Hepatocyte (in vitro differentiated cells): Measurements from ENCODE around the gene CMIP. TPM values are rescaled to one million over a fixed set of nuclear protein-coding genes. Genes with fewer than 3 reads are reported as not detected.

Source experiments
- DNase-seq: peaks from one replicate; pipeline ENCODE4 v3.0.0-alpha.2; 2016; ENCODE audit warnings: low spot score
- H2AFZ ChIP-seq: fragments of 200-600 bp; sonication (generic); 2 replicates; pipeline ENCODE4 v1.6.0; 2016; ENCODE audit warnings: antibody characterized with exemption, mild to moderate bottlenecking
- H3K27ac ChIP-seq: fragments of 200-600 bp; sonication (generic); 2 replicates; pipeline ENCODE4 v1.5.1; 2016; ENCODE audit warnings: mild to moderate bottlenecking
- H3K27me3 ChIP-seq: fragments of 200-600 bp; sonication (generic); 2 replicates; pipeline ENCODE4 v1.6.1; 2016
- H3K36me3 ChIP-seq: fragments of 200-600 bp; sonication (generic); replicated peaks from 2 replicates; pipeline ENCODE4 v1.5.1; 2016; ENCODE audit warnings: low read depth; ENCODE audit not compliant: insufficient read depth
- H3K4me1 ChIP-seq: fragments of 200-600 bp; sonication (generic); 2 replicates; pipeline ENCODE4 v1.5.1; 2016; ENCODE audit warnings: mild to moderate bottlenecking, moderate library complexity; ENCODE audit not compliant: insufficient read depth
- H3K4me2 ChIP-seq: fragments of 200-600 bp; sonication (generic); 2 replicates; pipeline ENCODE4 v1.6.0; 2016
- H3K4me3 ChIP-seq: fragments of 200-600 bp; sonication (generic); 2 replicates; pipeline ENCODE4 v1.5.1; 2016; ENCODE audit warnings: mild to moderate bottlenecking
- H3K79me2 ChIP-seq: fragments of 200-600 bp; sonication (generic); 2 replicates; pipeline ENCODE4 v1.6.0; 2017; ENCODE audit warnings: mild to moderate bottlenecking
- H3K9me2 ChIP-seq: fragments of 200-600 bp; sonication (generic); replicated peaks from 2 replicates; pipeline ENCODE4 v1.6.0; 2017; ENCODE audit warnings: mild to moderate bottlenecking; ENCODE audit not compliant: insufficient read depth
- H3K9me3 ChIP-seq: fragments of 200-600 bp; sonication (generic); 2 replicates; pipeline ENCODE4 v1.5.1; 2016; ENCODE audit warnings: low read depth, mild to moderate bottlenecking
- H4K20me1 ChIP-seq: fragments of 200-600 bp; sonication (generic); 2 replicates; pipeline ENCODE4 v1.6.0; 2016; ENCODE audit warnings: mild to moderate bottlenecking; ENCODE audit not compliant: insufficient read depth, poor library complexity, severe bottlenecking
- EZH2 ChIP-seq: fragments of 200-600 bp; sonication (generic); IDR thresholded peaks from 2 replicates; pipeline ENCODE4 v1.6.1; 2016; ENCODE audit warnings: antibody characterized with exemption, mild to moderate bottlenecking, borderline replicate concordance
- EZH2phosphoT487 ChIP-seq: fragments of 200-600 bp; sonication (generic); IDR thresholded peaks from one replicate; pipeline ENCODE4 v1.6.1; 2018; ENCODE audit warnings: antibody characterized with exemption, mild to moderate bottlenecking, low read depth, moderate library complexity; ENCODE audit not compliant: unreplicated experiment, severe bottlenecking
- WGBS: methylation state at CpG from one replicate; pipeline ENCODE4 v1.1.6; 2016; ENCODE audit warnings: low lambda C conversion rate; ENCODE audit errors: missing lambda C conversion rate; 5-methylcytosine and 5-hydroxymethylcytosine counted together
- polyA plus RNA-seq: library from polyadenylated mRNA; unstranded; fragments of >200 nt; fragmentation: Nextera tagmentation; extraction: Ambion mirVana; gene quantifications from 2 replicates; pipeline ENCODE4 v1.2.1, GENCODE V29; 2016
- total RNA-seq: library from RNA; depleted of rRNA; stranded (reverse); fragments of >200 nt; gene quantifications from 2 replicates; pipeline ENCODE4 v1.2.3, GENCODE V29; 2014
- TF ChIP-seq, protein P1 (sequence below): fragments of 200-600 bp; sonication (generic); IDR thresholded peaks from 2 replicates; pipeline ENCODE4 v1.5.1; 2016; ENCODE audit warnings: antibody characterized with exemption, mild to moderate bottlenecking; ENCODE audit not compliant: poor library complexity

Gene CMIP
- total and polyA plus RNA-seq, 2 experiments from 2014 or later: 5.8 to 17.8 TPM

DNA sequence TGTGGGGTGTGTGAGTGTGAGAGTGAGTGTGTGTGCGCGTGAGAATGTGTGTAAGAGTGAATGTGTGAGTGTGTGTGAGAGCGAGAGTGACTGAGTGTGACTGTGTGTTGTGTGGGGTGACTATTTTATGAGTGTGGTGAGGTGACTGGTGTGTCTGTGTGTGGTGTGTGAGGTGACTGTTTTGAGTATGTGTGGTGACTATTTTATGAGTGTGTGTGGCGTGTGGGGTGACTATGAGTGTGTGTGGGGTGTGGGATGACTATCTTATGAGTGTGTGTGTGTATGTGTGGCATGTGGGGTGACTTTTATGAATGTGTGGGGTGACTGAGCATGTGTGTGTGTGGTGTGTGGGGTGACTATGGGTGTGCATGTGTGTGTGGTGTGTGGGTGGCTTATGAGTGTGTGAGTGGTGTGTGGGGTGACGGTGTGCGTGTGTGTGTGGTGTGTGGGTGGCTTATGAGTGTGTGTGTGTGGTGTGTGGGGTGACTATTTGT, 181.6 kb downstream of the CMIP start:
- DNase-seq: no peak
- no peaks in the 10 kb centered on the region for H3K27me3 ChIP-seq
- H3K4me2 ChIP-seq: no peak overlapping the region
- H4K20me1 ChIP-seq: no peaks in the 10 kb centered on the region
- peaks cover 13% of the 10 kb centered on the region for H3K79me2 ChIP-seq
- no peaks in the 10 kb centered on the region for H3K36me3 ChIP-seq
- no peaks in the 10 kb centered on the region for H3K9me3 ChIP-seq
- no peaks in the 10 kb centered on the region for H3K4me1 ChIP-seq
- TF ChIP-seq EZH2 (no peak), EZH2phosphoT487 (no peak)
- TF ChIP-seq, protein P1, sequence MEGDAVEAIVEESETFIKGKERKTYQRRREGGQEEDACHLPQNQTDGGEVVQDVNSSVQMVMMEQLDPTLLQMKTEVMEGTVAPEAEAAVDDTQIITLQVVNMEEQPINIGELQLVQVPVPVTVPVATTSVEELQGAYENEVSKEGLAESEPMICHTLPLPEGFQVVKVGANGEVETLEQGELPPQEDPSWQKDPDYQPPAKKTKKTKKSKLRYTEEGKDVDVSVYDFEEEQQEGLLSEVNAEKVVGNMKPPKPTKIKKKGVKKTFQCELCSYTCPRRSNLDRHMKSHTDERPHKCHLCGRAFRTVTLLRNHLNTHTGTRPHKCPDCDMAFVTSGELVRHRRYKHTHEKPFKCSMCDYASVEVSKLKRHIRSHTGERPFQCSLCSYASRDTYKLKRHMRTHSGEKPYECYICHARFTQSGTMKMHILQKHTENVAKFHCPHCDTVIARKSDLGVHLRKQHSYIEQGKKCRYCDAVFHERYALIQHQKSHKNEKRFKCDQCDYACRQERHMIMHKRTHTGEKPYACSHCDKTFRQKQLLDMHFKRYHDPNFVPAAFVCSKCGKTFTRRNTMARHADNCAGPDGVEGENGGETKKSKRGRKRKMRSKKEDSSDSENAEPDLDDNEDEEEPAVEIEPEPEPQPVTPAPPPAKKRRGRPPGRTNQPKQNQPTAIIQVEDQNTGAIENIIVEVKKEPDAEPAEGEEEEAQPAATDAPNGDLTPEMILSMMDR: no peak
- no peak overlapping the region for H2AFZ ChIP-seq
- H3K27ac ChIP-seq: no peak overlapping the region
- H3K9me2 ChIP-seq: no peaks in the 10 kb centered on the region
- H3K4me3 ChIP-seq: no peak overlapping the region
- 96% methylated on average over 6 of the region's 6 CpGs for WGBS

DNA sequence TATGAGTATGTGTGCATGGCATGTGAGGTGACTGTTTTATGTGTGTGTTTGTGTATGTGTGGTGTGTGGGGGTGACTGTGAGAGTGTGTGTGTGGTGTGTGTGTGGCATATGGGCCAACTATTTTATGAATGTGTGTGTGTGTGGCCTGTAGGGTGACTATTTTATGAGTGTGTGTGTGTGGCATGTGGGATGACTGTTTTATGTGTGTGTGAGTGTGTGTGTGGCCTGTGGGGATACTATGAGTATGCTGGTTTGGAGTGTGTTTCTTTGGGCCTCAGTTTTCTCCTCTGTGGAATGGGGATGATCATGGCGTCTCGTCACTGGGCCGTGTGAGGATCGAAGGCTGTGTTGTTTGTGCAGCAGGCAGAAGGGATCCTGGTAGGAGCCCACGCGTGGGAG, 182.4 kb downstream of the CMIP start:
- H3K9me2 ChIP-seq: no peaks in the 10 kb centered on the region
- H3K27me3 ChIP-seq: no peaks in the 10 kb centered on the region
- H3K27ac ChIP-seq: no peak overlapping the region
- H3K36me3 ChIP-seq: no peaks in the 10 kb centered on the region
- no peak for TF ChIP-seq EZH2phosphoT487
- no peak overlapping the region for H3K4me2 ChIP-seq
- H4K20me1 ChIP-seq: no peaks in the 10 kb centered on the region
- WGBS: 95% methylated on average over 6 of the region's 6 CpGs
- H3K4me1 ChIP-seq: no peaks in the 10 kb centered on the region
- H2AFZ ChIP-seq: no peak overlapping the region
- no peak overlapping the region for H3K4me3 ChIP-seq
- H3K9me3 ChIP-seq: no peaks in the 10 kb centered on the region
- peaks cover 13% of the 10 kb centered on the region for H3K79me2 ChIP-seq
- no peak for DNase-seq

DNA sequence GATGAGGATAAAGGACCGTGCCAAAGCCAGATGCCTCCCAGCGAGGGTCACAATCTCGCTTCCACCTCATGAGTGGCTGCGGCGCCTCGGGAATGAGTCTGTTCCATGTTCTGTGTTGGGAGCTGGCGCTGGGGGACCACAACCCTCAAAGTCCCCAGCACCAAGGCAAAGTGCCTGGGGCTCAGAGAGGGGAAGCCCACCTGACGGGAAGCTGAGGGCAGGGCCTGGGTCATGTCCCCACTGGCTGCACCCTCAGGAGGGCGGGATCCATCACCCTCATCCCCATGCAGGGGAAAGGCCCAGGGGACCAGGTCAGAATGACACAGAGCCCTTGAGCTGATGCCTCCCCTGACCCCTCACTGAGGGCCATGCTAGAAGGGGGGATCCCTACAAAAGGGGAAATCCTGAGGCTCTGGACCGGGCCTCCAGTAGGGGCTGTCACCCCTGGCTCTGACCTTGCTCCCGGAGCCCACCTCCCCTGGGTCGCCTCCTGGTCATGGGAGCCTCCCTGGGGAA, 183.2 kb downstream of the CMIP start:
- Histone ChIP-seq H3K4me2 (no peak overlapping the region), H4K20me1 (no peaks in the 10 kb centered on the region), H3K79me2 (peaks cover 15% of the 10 kb centered on the region), H3K27me3 (no peaks in the 10 kb centered on the region), H3K9me2 (no peaks in the 10 kb centered on the region), H3K36me3 (no peaks in the 10 kb centered on the region), H2AFZ (no peak overlapping the region), H3K27ac (no peak overlapping the region), H3K4me1 (peaks cover under 1% of the 10 kb centered on the region), H3K4me3 (no peak overlapping the region), H3K9me3 (no peaks in the 10 kb centered on the region)
- WGBS: 97% methylated on average over 12 of the region's 12 CpGs
- no peak for DNase-seq
- TF ChIP-seq, protein P1: no peak
- TF ChIP-seq EZH2phosphoT487: no peak
- no peak for TF ChIP-seq EZH2

DNA sequence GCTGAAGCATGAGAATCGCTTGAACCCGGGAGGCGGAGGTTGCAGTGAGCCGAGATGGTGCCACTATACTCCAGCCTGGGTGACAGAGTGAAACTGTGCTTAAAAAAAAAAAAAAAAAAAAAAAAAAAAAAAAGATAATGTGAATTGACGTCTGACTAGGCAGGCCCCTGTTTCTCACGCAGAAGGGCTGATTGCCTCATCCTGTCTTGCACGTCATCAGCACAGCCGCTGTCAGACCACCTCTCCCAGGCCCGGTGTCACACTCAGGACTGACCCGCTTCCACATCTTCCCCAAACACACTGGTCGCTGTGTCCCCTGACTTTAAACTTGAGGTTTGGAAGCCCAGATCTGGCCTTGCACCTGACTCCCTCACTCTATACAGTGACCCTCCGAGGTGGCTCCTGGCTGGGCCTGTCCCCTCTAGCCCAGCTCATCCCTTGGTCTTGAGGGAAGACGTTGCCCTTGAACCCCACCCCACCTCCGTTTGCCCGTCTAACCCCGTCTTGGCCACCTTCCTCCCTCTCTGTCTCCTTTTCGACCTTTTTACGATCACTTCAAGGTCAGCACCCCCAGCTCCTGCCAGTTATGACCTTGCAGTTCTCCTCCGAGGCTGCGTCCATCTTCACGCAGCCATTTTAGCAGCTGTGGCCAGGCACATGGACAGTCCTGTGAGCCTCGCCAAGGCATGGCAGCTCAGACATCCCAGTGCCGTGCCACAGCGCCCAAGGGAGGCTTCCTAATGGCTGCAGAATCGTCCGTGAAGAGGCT, 184.6 kb downstream of the CMIP start:
- Histone ChIP-seq H3K27me3 (no peaks in the 10 kb centered on the region), H3K4me1 (peaks cover 10% of the 10 kb centered on the region), H3K9me3 (no peaks in the 10 kb centered on the region), H2AFZ (no peak overlapping the region), H3K4me3 (no peak overlapping the region), H3K79me2 (peaks cover 12% of the 10 kb centered on the region), H3K36me3 (no peaks in the 10 kb centered on the region), H3K27ac (no peak overlapping the region), H3K4me2 (no peak overlapping the region), H3K9me2 (no peaks in the 10 kb centered on the region), H4K20me1 (no peaks in the 10 kb centered on the region)
- no peak for DNase-seq
- 93% methylated on average over 26 of the region's 26 CpGs for WGBS
- TF ChIP-seq, protein P1: no peak
- no peak for TF ChIP-seq EZH2phosphoT487
- no peak for TF ChIP-seq EZH2
